GM19463 (cell line): ENCODE results near the gene ZNF585A.
"Not testable (repeated sequence)": the region's sequence is repeated elsewhere in the genome, so short reads cannot be mapped to it uniquely, and the experiment has no call there.

Source experiments
- ATAC-seq: cut with Tn5 transposase; IDR thresholded peaks from one replicate; pipeline ENCODE4 v1.9.1; 2021; ENCODE audit warnings: mild to moderate bottlenecking, moderate library complexity; ENCODE audit not compliant: unreplicated experiment

Gene ZNF585A

GRCh38 chr19:37172368-37173366, at the start of gene ZNF585A:
ZNF585A (minus strand) TSS chr19:37172695; CDS start chr19:37169910, 2,785 bp downstream.
- peak; percentile 99 for ATAC-seq

- no peak for ATAC-seq
Measured at GRCh38 chr19:37221136-37221535, 48.6 kb upstream of the ZNF585A start.

- no peak for ATAC-seq
Measured at GRCh38 chr19:37220383-37220782, 47.9 kb upstream of the ZNF585A start.

- no peak for ATAC-seq
Measured at GRCh38 chr19:37218592-37218935, 46.1 kb upstream of the ZNF585A start.

DNA sequence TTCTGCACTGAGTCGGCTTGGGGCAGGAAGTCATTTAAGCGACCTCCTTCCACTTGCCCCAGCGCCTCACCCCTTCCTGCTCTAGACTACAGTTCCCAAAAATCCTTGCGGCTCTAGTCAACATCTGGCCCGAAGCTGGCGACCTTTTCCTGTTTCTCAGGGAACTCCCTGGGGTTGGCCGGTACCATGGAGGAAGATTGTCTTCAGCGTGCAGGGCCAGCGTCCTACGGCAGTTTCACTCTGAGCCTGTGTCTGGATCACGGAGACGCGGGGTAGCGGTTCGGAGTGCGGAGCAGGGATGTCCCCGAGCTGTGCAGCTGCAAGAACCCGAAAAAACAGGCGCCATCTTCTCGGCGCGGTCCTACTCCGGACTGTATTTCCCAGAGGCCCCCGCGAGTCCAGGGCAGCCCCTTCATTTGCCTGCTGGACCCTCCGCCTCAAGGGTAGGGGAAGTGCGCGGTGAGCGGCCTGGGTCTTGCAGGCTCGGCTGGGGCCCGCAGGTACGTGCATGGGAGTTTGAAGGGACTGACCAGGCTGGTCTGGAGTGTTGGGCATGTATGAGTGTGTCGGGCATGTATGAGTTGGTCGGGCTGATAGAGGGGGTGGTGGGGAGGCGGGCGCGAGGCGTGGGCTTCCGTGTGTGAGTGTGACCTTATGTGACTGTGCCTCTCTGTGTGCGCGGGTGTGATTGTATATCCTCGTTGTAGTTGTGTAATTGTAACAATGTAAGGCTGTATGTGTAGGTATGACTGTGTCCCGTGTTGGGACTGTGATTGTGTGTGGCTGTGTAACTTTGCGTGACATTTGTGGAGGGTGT, 45.5 kb upstream of the ZNF585A start, which contains the start of gene ZNF383:
TSS of gene ZNF383 (plus strand) at position 440 of the 817 bp plus-strand sequence. CDS start 12,240 bp downstream, outside the sequence.
- ATAC-seq: peak; percentile 91

GRCh38 chr19:37217480-37217774, 44.9 kb upstream of the ZNF585A start:
- ATAC-seq: no peak

DNA sequence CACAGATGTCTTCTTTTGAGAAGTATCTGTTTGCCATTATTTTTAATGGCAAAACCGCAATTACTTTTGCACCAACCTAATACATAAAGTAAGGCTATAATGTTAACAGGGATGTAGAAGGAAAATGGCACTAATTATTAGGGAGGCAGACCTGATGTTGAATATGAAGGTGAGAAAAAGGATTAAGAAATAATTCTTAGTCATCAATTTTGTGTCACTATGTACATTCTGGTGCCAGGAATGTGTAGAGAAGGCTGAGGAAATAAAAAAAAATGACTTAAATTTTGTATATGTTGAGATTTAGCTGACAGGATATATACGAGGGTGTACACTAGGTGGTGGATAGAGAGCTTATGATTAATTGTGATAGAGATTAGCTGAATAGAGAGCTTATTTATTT, 25.3 kb upstream of the ZNF585A start:
- ATAC-seq: no peak

DNA sequence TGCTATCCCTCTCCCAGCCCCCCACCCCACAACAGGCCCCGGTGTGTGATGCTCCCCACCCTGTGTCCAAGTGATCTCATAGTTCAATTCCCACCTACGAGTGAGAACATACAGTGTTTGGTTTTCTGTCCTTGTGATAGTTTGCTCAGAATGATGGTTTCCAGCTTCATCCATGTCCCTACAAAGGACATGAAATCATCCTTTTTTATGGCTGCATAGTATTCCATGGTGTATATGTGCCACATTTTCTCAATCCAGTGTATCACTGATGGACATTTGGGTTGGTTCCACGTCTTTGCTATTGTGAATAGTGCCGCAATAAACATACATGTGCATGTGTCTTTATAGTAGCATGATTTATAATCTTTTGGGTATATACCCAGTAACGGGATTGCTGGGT, 24.6 kb upstream of the ZNF585A start:
- not testable (repeated sequence) for ATAC-seq

DNA sequence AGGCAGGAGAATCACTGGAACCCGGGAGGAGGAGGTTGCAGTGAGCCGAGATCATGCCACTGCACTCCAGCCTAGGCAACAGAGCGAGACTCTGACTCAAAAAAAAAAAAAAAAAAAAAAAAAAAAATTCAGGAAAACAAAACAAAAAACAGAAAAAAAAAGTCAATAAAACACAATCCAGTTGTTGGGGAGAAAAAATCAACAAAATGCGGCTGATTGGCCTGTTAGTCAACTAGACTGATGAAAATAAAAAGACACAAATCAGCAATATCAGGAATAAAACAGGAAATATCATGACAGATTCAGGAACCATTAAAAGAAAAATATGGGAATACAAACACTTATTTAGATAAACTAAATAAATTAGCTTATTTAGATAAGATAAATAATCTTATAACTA, 22.8 kb upstream of the ZNF585A start:
- not testable (repeated sequence) for ATAC-seq

GRCh38 chr19:37186071-37186470, 13.6 kb upstream of the ZNF585A start:
- not testable (repeated sequence) for ATAC-seq

GRCh38 chr19:37165635-37166034, 6.9 kb downstream of the ZNF585A start:
- no peak for ATAC-seq

DNA sequence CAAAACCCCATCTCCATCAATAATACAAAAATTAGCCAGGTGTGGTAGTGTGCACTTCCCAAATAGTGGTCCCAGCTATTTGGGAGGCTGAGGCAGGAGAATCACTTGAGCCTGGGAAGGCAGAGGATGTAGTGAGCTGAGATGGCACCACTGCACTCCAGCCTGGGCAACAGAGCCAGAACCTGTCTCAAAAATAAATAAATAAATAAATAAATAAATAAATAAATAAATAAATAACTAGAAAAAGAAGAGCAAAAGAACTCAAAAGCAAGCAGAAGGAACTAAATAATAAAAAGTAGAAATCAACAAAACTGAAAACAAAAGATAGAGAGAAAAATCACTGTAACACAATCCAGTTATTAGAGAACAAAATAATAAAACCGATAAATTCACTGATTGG, 12.3 kb downstream of the ZNF585A start:
- no peak for ATAC-seq

DNA sequence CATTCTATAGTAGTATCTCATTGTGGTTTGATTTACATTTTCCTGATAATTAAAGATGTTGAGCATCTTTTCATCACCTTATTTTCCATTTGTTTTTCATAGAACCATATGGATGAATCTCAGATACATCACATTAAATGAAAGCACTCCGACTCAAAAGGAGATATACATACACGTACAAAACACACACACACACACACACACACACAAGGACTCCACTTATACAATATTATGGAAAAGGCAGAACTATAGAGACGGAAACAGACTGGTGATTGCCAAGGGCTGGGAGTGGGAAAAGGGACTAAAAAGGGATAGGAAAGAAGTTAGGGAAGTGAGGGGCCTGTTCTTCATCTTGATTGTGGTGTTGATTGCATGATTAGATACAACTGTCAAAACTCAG, 24.3 kb downstream of the ZNF585A start:
- no peak for ATAC-seq

- ATAC-seq: no peak
Measured at GRCh38 chr19:37136111-37136510, 36.4 kb downstream of the ZNF585A start.

- ATAC-seq: no peak
Measured at GRCh38 chr19:37128821-37129177, 43.7 kb downstream of the ZNF585A start.

- no peak for ATAC-seq
Measured at GRCh38 chr19:37127999-37128820, 44.3 kb downstream of the ZNF585A start.

DNA sequence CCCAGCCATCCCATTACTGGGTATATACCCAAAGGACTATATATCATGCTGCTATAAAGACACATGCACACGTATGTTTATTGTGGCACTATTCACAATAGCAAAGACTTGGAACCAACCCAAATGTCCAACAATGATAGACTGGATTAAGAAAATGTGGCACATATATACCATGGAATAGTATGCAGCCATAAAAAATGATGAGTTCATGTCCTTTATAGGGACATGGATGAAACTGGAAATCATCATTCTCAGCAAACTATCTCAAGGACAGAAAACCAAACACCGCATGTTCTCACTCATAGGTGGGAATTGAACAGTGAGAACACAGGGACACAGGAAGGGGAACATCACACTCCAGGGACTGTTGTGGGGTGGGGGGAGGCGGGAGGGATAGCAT, 50.4 kb downstream of the ZNF585A start:
- not testable (repeated sequence) for ATAC-seq

DNA sequence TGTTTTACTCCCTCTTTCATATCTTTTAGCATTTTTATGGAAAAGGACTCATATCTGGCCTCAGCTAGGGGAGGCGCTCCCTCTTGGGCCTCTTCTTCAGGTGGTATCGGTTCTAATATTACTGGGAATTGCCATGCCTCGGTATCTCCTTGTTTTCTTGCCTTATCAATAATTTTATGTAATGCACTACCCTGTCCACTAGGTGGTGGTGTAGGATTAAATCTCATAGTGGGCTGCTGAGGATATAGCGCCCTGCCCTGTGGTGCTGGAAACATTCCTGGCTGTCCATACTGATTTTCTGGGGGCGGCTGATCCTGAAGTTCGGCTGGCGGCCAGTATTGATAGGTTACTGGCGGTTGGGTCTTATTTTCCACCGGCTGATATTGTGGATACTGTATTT, 58.5 kb downstream of the ZNF585A start:
- no peak for ATAC-seq

GRCh38 chr19:37111753-37112152, 60.7 kb downstream of the ZNF585A start:
- not testable (repeated sequence) for ATAC-seq

DNA sequence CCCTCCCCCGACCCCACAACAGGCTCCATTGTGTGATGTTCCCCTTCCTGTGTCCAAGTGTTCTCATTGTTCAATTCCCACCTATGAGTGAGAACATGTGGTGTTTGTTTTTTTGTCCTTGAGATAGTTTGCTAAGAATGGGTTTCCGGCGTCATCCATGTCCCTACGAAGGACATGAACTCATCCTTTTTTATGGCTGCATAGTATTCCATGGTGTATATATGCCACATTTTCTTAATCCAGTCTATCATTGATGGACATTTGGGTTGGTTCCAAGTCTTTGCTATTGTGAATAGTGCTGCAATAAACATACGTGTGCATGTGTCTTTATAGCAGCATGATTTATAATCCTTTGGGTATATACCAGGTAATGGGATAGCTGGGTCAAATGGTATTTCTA, 68.4 kb downstream of the ZNF585A start:
- ATAC-seq: not testable (repeated sequence)

GRCh38 chr19:37098570-37098969, 73.9 kb downstream of the ZNF585A start:
- no peak for ATAC-seq
